ENCODE data around the gene MAST1.
"Not testable (repeated sequence)": the region's sequence is repeated elsewhere in the genome, so short reads cannot be mapped to it uniquely, and the experiment has no call there.

The MAST1 gene

DNA sequence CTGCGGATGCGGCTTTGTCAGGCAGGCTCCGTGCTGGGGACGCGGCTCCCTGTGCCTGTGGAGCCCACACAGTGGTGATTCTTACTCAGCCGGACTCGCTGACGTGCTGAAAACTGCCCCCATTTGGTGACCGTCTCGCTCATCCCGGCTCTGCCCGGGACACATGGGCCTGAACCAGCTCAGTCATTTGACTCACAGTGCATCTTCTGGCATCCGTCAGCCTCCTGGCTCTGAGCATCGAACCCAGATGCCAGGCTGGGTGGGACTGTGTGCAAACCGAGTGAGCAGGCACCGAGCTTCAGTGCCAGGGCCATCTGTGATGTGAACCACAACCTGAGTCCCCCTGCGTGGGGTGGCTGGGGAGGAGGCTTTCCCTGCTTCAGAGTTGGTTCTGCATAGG lies 58.1 kb downstream of the MAST1 start:
- no peak for DNase-seq (ENCODE audit: low spot score)

- no peak for DNase-seq (ENCODE audit: low spot score)
Observed at GRCh38 chr19:12899891-12900518, 61.7 kb downstream of the MAST1 start.

- no peak for DNase-seq (ENCODE audit: low spot score)
Observed at GRCh38 chr19:12907166-12907565, 68.9 kb downstream of the MAST1 start.

DNA sequence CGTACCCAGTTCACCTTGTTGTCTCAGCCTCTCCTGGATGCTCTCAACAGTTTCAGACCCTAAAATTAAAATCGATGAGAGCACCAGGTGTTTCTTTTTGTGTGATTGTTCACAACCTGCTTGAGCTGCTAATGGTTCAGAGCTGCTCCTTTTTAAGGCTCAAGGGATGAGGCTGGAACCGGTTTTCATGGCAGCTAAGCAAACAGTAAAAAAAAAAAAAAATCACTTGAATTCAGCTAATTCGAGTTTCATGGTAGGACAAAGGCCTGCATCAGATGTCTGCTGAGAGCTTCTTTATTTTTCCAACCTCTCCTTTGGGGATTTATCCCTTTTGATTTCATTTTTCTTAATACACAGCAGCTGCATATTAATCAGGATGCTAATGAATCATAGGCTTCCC lies 74.3 kb downstream of the MAST1 start:
- no peak for DNase-seq (ENCODE audit: low spot score)

GRCh38 chr19:12913011-12913561 lies 74.8 kb downstream of the MAST1 start:
- DNase-seq (ENCODE audit: low spot score) = peak; percentile 79

DNA sequence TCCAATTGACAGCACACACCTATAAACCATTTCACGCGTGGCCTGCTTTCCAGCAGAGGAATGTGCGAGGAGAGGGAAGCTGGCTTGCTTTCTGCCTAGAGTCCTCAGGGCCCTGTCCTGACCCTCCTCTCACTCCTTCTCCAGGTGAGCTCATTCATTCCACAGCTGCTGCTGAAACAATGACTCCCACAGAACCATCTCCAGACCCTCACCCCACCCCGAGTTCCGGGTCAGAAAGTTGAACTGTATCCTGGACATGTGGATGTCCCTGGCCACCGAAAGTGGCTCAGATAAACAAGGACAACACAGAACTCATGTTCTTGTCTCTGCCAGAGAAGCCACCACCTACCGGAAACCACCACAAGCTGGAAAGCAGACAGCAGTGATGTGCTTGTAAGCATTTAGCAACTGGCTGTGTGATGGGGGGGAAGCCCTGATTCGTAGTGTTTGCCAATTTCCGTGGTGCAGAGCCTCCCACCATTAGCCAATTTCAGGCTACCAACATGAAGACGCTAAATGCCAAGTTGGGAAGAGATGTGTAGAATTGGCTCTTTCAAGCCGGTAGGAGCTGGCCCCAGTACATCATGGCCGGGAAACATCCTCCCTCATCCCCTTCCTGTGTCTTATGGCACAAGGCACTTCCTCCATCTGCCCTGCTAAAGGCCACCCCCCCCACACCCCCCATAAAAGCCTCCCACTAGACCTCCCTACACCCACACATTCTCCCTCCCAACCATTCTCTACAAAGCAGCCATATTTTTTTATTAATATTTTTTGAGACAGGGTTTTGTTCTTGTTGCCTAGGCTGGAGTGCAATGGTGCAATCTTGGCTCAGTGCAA lies 75.8 kb downstream of the MAST1 start:
- peak; percentile 41 for DNase-seq (ENCODE audit: low spot score)

DNA sequence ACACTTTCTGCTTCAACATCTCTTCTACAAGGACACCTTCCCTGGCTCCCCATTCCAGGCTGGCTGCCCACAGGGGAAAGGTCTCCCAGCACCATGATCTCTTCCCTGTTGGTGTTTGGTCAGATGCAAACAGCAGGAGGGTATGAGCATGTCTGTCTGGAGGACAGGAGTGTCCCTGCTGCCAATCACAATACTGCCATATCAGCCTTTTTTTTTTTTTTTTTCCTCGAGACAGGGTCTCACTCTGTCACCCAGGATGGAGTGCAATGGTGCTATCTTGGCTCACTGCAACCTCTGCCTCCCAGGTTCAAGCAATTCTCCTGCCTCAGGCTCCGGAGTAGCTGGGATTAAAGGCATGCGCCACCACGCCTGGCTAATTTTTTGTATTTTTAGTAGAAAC lies 77.5 kb downstream of the MAST1 start:
- DNase-seq (ENCODE audit: low spot score) = not testable (repeated sequence)

- no peak for DNase-seq (ENCODE audit: low spot score)
Observed at GRCh38 chr19:12918253-12918652, 79.9 kb downstream of the MAST1 start.

GRCh38 chr19:12921047-12921446 lies 82.7 kb downstream of the MAST1 start:
- DNase-seq (ENCODE audit: low spot score) = no peak

DNA sequence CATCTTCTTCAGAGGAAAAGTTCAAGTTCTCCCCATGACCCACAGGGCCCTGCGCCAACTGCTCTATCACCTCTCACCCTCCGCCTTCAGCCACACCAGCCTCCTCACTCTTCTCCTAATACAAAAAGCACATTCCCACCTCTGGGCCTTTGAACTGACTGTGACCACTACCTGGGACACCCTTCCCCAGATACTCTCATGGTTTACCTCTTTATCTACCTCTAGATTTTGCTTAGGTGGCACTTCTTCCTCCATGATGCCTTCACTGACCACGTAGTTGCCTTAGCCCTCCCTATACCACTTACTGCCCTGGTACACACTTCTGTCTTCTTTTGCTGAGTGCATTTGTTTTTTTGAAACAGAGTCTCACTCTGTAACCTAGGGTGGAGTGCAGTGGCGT lies 84.6 kb downstream of the MAST1 start:
- DNase-seq (ENCODE audit: low spot score) = no peak
